DOHH2 (cell line): ENCODE data around the gene JARID2.

Experiments
- CTCF ChIP-seq: fragments of 200-600 bp; sonication (generic); IDR thresholded peaks from one replicate; pipeline ENCODE4 v1.5.1; 2014; ENCODE audit warnings: antibody characterized with exemption, mild to moderate bottlenecking, low read depth, low read length; ENCODE audit not compliant: poor library complexity, severe bottlenecking
- EZH2phosphoT487 ChIP-seq: fragments of 200-600 bp; sonication (generic); IDR thresholded peaks from 2 replicates; pipeline ENCODE4 v1.6.1; 2017; ENCODE audit warnings: borderline replicate concordance, mild to moderate bottlenecking, antibody characterized with exemption, low read length, moderate library complexity, mixed read lengths

GRCh38 chr6:15475872-15476271 lies 230.0 kb downstream of the JARID2 start:
- TF ChIP-seq CTCF (no peak), EZH2phosphoT487 (no peak)
